H4 (cell line): ENCODE results near the gene RAB11FIP3. TPM values are rescaled to one million over a fixed set of nuclear protein-coding genes. Genes with fewer than 3 reads are reported as not detected.
A peak's percentile ranks its signal among the peaks of the same experiment; 100 is the strongest.

ENCODE experiments used
- DNase-seq: peaks from one replicate; pipeline ENCODE4 v3.0.0-alpha.2; 2015; ENCODE audit warnings: low spot score
- total RNA-seq: library from RNA; depleted of rRNA; stranded (reverse); fragments of >200 nt; shearing (Covaris generic); gene quantifications from 2 replicates; pipeline ENCODE4 v1.2.3, GENCODE V29; 2014

Gene RAB11FIP3
- total RNA-seq, 1 experiment from 2014 or later, result 5.4 TPM

- DNase-seq, result no peak
Measured at GRCh38 chr16:530111-530817, 104.8 kb downstream of the RAB11FIP3 start.

- DNase-seq, result no peak
Measured at GRCh38 chr16:531494-532125, 106.2 kb downstream of the RAB11FIP3 start.

- no peak for DNase-seq
Measured at GRCh38 chr16:533391-534123, 108.1 kb downstream of the RAB11FIP3 start.

GRCh38 chr16:534135-534534 is 108.7 kb downstream of the RAB11FIP3 start:
- DNase-seq, result no peak

GRCh38 chr16:534856-535445 is 109.5 kb downstream of the RAB11FIP3 start:
- DNase-seq, result no peak

GRCh38 chr16:535446-536405 is 110.3 kb downstream of the RAB11FIP3 start:
- DNase-seq, result peak; percentile 60

GRCh38 chr16:536746-537145 is 111.3 kb downstream of the RAB11FIP3 start:
- no peak for DNase-seq

GRCh38 chr16:537415-538335 is 112.2 kb downstream of the RAB11FIP3 start:
- no peak for DNase-seq

- DNase-seq, result no peak
Measured at GRCh38 chr16:539901-540530, 114.6 kb downstream of the RAB11FIP3 start.

GRCh38 chr16:540645-541340 is 115.3 kb downstream of the RAB11FIP3 start:
- DNase-seq, result no peak

GRCh38 chr16:543301-544164 is 118.1 kb downstream of the RAB11FIP3 start:
- DNase-seq, result no peak

GRCh38 chr16:544517-544916 is 119.1 kb downstream of the RAB11FIP3 start:
- no peak for DNase-seq

GRCh38 chr16:546909-547770 is 121.7 kb downstream of the RAB11FIP3 start:
- DNase-seq, result no peak

GRCh38 chr16:548586-548985 is 123.1 kb downstream of the RAB11FIP3 start:
- no peak for DNase-seq

GRCh38 chr16:549544-550263 is 124.3 kb downstream of the RAB11FIP3 start:
- DNase-seq, result no peak

GRCh38 chr16:551210-551609 is 125.8 kb downstream of the RAB11FIP3 start:
- DNase-seq, result no peak
